GM23338 (cell line): Measurements from ENCODE around the gene CCSER2. TPM values are rescaled to one million over a fixed set of nuclear protein-coding genes. Genes with fewer than 3 reads are reported as not detected.

Experiments used
- ATAC-seq: fragments of 200-7000 bp; cut with Tn5 transposase; 3 replicates; pipeline ENCODE4 v1.9.1; 2020
- DNase-seq: peaks from one replicate; pipeline ENCODE4 v3.0.0-alpha.2; 2015; ENCODE audit warnings: low spot score
- H2AFZ ChIP-seq: fragments of 200-600 bp; sonication (generic); 2 replicates; pipeline ENCODE4 v1.8.0; 2016; ENCODE audit warnings: antibody characterized with exemption, mild to moderate bottlenecking, moderate library complexity
- H3F3A ChIP-seq: fragments of 200-600 bp; sonication (generic); replicated peaks from 2 replicates; pipeline ENCODE4 v1.8.0; 2017; ENCODE audit warnings: antibody characterized with exemption, mixed run types, low read depth
- H3K27ac ChIP-seq: fragments of 200-600 bp; sonication (generic); 2 replicates; pipeline ENCODE4 v1.6.1; 2016; ENCODE audit warnings: low read depth
- H3K27me3 ChIP-seq: fragments of 200-600 bp; sonication (generic); 2 replicates; pipeline ENCODE4 v1.8.0; 2016; ENCODE audit warnings: mild to moderate bottlenecking, mixed run types, moderate library complexity; ENCODE audit not compliant: insufficient read depth
- H3K36me3 ChIP-seq: fragments of 200-600 bp; sonication (generic); 2 replicates; pipeline ENCODE4 v1.8.0; 2016; ENCODE audit warnings: mild to moderate bottlenecking; ENCODE audit not compliant: insufficient read depth
- H3K4me1 ChIP-seq: fragments of 200-600 bp; sonication (generic); 2 replicates; pipeline ENCODE4 v1.8.0; 2016; ENCODE audit warnings: mild to moderate bottlenecking, moderate library complexity; ENCODE audit not compliant: insufficient read depth
- H3K4me2 ChIP-seq: fragments of 200-600 bp; sonication (generic); 2 replicates; pipeline ENCODE4 v1.7.1; 2017; ENCODE audit warnings: mixed run types
- H3K4me3 ChIP-seq: fragments of 200-600 bp; sonication (generic); 2 replicates; pipeline ENCODE4 v1.6.1; 2016; ENCODE audit warnings: mixed run types
- H3K79me2 ChIP-seq: fragments of 200-600 bp; sonication (generic); replicated peaks from 2 replicates; pipeline ENCODE4 v1.8.0; 2017; ENCODE audit warnings: mild to moderate bottlenecking; ENCODE audit not compliant: insufficient read depth
- H3K9me2 ChIP-seq: fragments of 200-600 bp; sonication (generic); 2 replicates; pipeline ENCODE4 v1.8.0; 2017; ENCODE audit not compliant: insufficient read depth
- H4K20me1 ChIP-seq: fragments of 200-600 bp; sonication (generic); replicated peaks from 2 replicates; pipeline ENCODE4 v1.8.0; 2017; ENCODE audit warnings: mild to moderate bottlenecking; ENCODE audit not compliant: insufficient read depth
- H3K27ac Mint-ChIP-seq: 2 replicates; pipeline ENCODE4 v1.8.0; 2020; ENCODE audit warnings: inconsistent platforms, mild to moderate bottlenecking, moderate library complexity, mixed read lengths
- H3K27me3 Mint-ChIP-seq: 3 replicates; pipeline ENCODE4 v1.8.0; 2022; ENCODE audit warnings: low read depth, mild to moderate bottlenecking, moderate library complexity, mixed read lengths, inconsistent platforms; ENCODE audit not compliant: insufficient read depth, poor library complexity
- H3K36me3 Mint-ChIP-seq: 3 replicates; pipeline ENCODE4 v1.8.0; 2021; ENCODE audit warnings: low read depth, mild to moderate bottlenecking, inconsistent platforms, moderate library complexity, mixed read lengths
- H3K4me1 Mint-ChIP-seq: 3 replicates; pipeline ENCODE4 v1.8.0; 2020; ENCODE audit warnings: mild to moderate bottlenecking, inconsistent platforms, mixed read lengths
- H3K4me3 Mint-ChIP-seq: 3 replicates; pipeline ENCODE4 v1.8.0; 2021; ENCODE audit warnings: moderate library complexity, mild to moderate bottlenecking, inconsistent platforms, mixed read lengths
- H3K9me3 Mint-ChIP-seq: 3 replicates; pipeline ENCODE4 v1.8.0; 2020; ENCODE audit warnings: moderate library complexity, mild to moderate bottlenecking, inconsistent platforms, mixed read lengths
- CREB1 ChIP-seq: fragments of 250-450 bp; sonication (Bioruptor Pico); IDR thresholded peaks from 2 replicates; pipeline ENCODE4 v1.5.0; 2020; ENCODE audit warnings: low read depth, mild to moderate bottlenecking, moderate library complexity
- EZH2 ChIP-seq: fragments of 200-600 bp; sonication (generic); IDR thresholded peaks from one replicate; pipeline ENCODE4 v1.8.0; 2017; ENCODE audit warnings: antibody characterized with exemption, mild to moderate bottlenecking, low read depth; ENCODE audit not compliant: unreplicated experiment
- JUNB ChIP-seq: IDR thresholded peaks from one replicate; pipeline ENCODE4 v1.6.1; 2016; ENCODE audit warnings: antibody characterized with exemption; ENCODE audit not compliant: unreplicated experiment
- STAT1 ChIP-seq: IDR thresholded peaks from one replicate; pipeline ENCODE4 v1.6.1; 2016; ENCODE audit warnings: antibody characterized with exemption; ENCODE audit not compliant: unreplicated experiment
- ZNF114 ChIP-seq: fragments of 250-450 bp; sonication (Bioruptor Pico); IDR thresholded peaks from 2 replicates; pipeline ENCODE4 v1.5.0; 2020; ENCODE audit warnings: mild to moderate bottlenecking, moderate library complexity
- ZNF331 ChIP-seq: fragments of 250-450 bp; sonication (Bioruptor Pico); IDR thresholded peaks from 2 replicates; pipeline ENCODE4 v1.5.0; 2020; ENCODE audit warnings: low read depth, mild to moderate bottlenecking, moderate library complexity
- polyA plus RNA-seq: library from polyadenylated mRNA; unstranded; fragments of >200 nt; fragmentation: Nextera tagmentation; extraction: Ambion mirVana; gene quantifications from 2 replicates; pipeline ENCODE4 v1.2.1, GENCODE V29; 2016
- total RNA-seq: library from RNA; depleted of rRNA; stranded (reverse); fragments of >200 nt; shearing (Covaris generic); gene quantifications from 2 replicates; pipeline ENCODE4 v1.2.3, GENCODE V29; 2014
- TF ChIP-seq, protein P1 (sequence below): IDR thresholded peaks from one replicate; pipeline ENCODE4 v1.6.1; 2018; ENCODE audit warnings: antibody characterized with exemption; ENCODE audit not compliant: unreplicated experiment
- TF ChIP-seq, protein P2 (sequence below), 2 experiments: fragments of 200-600 bp in 1 of 2; sonication (generic) in 1 of 2; conservative IDR thresholded peaks; 2 replicates each; pipeline versions ENCODE4 v1.5.1 to v1.6.1; 2016 to 2017; ENCODE audit warnings: antibody characterized with exemption in 2 of 2, low read depth in 2 of 2, mild to moderate bottlenecking in 2 of 2, moderate library complexity in 1 of 2
- TF ChIP-seq, protein P3 (sequence below): fragments of 250-450 bp; sonication (Bioruptor Pico); IDR thresholded peaks from 2 replicates; pipeline ENCODE4 v1.5.0; 2020; ENCODE audit warnings: mild to moderate bottlenecking, moderate library complexity

CCSER2 gene
- total and polyA plus RNA-seq, 2 experiments from 2014 or later, result 30.6 to 37.2 TPM

DNA sequence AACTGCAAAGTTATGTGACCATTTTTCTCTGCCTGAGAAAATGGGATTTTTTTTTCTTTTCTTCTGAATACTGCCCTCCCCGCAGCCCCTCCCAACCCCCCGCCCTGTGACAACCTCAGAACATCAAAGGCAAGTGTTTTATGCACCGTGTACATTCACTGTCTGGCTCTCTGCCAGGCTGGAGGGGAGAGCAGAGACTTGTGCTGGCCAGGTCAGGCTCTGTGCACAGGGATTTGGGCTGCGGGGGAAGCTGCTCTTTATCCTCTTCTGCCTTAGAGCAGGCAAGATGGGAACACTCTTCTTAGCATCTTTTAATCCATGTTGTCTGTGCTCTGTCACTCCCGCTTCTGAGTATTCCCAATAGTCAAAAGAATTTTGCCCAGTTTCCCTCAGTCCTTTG is 195.1 kb downstream of the CCSER2 start (continued):
- TF ChIP-seq, protein P1, sequence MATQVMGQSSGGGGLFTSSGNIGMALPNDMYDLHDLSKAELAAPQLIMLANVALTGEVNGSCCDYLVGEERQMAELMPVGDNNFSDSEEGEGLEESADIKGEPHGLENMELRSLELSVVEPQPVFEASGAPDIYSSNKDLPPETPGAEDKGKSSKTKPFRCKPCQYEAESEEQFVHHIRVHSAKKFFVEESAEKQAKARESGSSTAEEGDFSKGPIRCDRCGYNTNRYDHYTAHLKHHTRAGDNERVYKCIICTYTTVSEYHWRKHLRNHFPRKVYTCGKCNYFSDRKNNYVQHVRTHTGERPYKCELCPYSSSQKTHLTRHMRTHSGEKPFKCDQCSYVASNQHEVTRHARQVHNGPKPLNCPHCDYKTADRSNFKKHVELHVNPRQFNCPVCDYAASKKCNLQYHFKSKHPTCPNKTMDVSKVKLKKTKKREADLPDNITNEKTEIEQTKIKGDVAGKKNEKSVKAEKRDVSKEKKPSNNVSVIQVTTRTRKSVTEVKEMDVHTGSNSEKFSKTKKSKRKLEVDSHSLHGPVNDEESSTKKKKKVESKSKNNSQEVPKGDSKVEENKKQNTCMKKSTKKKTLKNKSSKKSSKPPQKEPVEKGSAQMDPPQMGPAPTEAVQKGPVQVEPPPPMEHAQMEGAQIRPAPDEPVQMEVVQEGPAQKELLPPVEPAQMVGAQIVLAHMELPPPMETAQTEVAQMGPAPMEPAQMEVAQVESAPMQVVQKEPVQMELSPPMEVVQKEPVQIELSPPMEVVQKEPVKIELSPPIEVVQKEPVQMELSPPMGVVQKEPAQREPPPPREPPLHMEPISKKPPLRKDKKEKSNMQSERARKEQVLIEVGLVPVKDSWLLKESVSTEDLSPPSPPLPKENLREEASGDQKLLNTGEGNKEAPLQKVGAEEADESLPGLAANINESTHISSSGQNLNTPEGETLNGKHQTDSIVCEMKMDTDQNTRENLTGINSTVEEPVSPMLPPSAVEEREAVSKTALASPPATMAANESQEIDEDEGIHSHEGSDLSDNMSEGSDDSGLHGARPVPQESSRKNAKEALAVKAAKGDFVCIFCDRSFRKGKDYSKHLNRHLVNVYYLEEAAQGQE, result no peak
- TF ChIP-seq JUNB (no peak), STAT1 (no peak), ZNF331 (no peak)
- TF ChIP-seq, protein P2, sequence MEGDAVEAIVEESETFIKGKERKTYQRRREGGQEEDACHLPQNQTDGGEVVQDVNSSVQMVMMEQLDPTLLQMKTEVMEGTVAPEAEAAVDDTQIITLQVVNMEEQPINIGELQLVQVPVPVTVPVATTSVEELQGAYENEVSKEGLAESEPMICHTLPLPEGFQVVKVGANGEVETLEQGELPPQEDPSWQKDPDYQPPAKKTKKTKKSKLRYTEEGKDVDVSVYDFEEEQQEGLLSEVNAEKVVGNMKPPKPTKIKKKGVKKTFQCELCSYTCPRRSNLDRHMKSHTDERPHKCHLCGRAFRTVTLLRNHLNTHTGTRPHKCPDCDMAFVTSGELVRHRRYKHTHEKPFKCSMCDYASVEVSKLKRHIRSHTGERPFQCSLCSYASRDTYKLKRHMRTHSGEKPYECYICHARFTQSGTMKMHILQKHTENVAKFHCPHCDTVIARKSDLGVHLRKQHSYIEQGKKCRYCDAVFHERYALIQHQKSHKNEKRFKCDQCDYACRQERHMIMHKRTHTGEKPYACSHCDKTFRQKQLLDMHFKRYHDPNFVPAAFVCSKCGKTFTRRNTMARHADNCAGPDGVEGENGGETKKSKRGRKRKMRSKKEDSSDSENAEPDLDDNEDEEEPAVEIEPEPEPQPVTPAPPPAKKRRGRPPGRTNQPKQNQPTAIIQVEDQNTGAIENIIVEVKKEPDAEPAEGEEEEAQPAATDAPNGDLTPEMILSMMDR (conservative IDR thresholded peaks at IDR 0.05; ENCODE audit: low read depth in 2 of 2), result no peak

- H3K4me3 ChIP-seq, result no peak overlapping the region
- DNase-seq, result no peak
- no peaks in the 10 kb centered on the region for H3K36me3 ChIP-seq
- H3K27me3 Mint-ChIP-seq, result peaks cover 2% of the 10 kb centered on the region
- H3K9me2 ChIP-seq, result no peaks in the 10 kb centered on the region
- peaks cover 21% of the 10 kb centered on the region for H3K9me3 Mint-ChIP-seq
- H3K27me3 ChIP-seq, result no peaks in the 10 kb centered on the region
- no peak overlapping the region for H3K27ac Mint-ChIP-seq
- no peak overlapping the region for H3K27ac ChIP-seq
- H3K4me2 ChIP-seq, result no peak overlapping the region
- H3K79me2 ChIP-seq, result no peaks in the 10 kb centered on the region
- peaks cover 24% of the 10 kb centered on the region for H3K4me1 ChIP-seq
- H4K20me1 ChIP-seq, result no peaks in the 10 kb centered on the region
- H3K4me3 Mint-ChIP-seq, result no peak overlapping the region
- no peak for ATAC-seq
- no peaks in the 10 kb centered on the region for H3F3A ChIP-seq
- peaks cover 20% of the 10 kb centered on the region for H3K36me3 Mint-ChIP-seq
- H3K4me1 Mint-ChIP-seq, result peaks cover 29% of the 10 kb centered on the region
- TF ChIP-seq EZH2, result no peak
- TF ChIP-seq CREB1 (CRISPR knock-in tag), result no peak
- TF ChIP-seq ZNF114 (CRISPR knock-in tag), result no peak
- TF ChIP-seq STAT1, result no peak
- TF ChIP-seq, protein P3, sequence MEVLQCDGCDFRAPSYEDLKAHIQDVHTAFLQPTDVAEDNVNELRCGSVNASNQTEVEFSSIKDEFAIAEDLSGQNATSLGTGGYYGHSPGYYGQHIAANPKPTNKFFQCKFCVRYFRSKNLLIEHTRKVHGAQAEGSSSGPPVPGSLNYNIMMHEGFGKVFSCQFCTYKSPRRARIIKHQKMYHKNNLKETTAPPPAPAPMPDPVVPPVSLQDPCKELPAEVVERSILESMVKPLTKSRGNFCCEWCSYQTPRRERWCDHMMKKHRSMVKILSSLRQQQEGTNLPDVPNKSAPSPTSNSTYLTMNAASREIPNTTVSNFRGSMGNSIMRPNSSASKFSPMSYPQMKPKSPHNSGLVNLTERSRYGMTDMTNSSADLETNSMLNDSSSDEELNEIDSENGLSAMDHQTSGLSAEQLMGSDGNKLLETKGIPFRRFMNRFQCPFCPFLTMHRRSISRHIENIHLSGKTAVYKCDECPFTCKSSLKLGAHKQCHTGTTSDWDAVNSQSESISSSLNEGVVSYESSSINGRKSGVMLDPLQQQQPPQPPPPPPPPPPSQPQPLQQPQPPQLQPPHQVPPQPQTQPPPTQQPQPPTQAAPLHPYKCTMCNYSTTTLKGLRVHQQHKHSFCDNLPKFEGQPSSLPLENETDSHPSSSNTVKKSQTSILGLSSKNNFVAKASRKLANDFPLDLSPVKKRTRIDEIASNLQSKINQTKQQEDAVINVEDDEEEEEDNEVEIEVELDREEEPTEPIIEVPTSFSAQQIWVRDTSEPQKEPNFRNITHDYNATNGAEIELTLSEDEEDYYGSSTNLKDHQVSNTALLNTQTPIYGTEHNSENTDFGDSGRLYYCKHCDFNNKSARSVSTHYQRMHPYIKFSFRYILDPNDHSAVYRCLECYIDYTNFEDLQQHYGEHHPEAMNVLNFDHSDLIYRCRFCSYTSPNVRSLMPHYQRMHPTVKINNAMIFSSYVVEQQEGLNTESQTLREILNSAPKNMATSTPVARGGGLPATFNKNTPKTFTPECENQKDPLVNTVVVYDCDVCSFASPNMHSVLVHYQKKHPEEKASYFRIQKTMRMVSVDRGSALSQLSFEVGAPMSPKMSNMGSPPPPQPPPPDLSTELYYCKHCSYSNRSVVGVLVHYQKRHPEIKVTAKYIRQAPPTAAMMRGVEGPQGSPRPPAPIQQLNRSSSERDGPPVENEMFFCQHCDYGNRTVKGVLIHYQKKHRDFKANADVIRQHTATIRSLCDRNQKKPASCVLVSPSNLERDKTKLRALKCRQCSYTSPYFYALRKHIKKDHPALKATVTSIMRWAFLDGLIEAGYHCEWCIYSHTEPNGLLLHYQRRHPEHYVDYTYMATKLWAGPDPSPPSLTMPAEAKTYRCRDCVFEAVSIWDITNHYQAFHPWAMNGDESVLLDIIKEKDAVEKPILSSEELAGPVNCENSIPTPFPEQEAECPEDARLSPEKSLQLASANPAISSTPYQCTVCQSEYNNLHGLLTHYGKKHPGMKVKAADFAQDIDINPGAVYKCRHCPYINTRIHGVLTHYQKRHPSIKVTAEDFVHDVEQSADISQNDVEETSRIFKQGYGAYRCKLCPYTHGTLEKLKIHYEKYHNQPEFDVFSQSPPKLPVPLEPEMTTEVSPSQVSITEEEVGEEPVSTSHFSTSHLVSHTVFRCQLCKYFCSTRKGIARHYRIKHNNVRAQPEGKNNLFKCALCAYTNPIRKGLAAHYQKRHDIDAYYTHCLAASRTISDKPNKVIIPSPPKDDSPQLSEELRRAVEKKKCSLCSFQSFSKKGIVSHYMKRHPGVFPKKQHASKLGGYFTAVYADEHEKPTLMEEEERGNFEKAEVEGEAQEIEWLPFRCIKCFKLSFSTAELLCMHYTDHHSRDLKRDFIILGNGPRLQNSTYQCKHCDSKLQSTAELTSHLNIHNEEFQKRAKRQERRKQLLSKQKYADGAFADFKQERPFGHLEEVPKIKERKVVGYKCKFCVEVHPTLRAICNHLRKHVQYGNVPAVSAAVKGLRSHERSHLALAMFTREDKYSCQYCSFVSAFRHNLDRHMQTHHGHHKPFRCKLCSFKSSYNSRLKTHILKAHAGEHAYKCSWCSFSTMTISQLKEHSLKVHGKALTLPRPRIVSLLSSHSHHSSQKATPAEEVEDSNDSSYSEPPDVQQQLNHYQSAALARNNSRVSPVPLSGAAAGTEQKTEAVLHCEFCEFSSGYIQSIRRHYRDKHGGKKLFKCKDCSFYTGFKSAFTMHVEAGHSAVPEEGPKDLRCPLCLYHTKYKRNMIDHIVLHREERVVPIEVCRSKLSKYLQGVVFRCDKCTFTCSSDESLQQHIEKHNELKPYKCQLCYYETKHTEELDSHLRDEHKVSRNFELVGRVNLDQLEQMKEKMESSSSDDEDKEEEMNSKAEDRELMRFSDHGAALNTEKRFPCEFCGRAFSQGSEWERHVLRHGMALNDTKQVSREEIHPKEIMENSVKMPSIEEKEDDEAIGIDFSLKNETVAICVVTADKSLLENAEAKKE, result no peak
- H2AFZ ChIP-seq, result no peak overlapping the region
Measured at GRCh38 chr10:84524435-84524834, 196.0 kb downstream of the CCSER2 start.
